ENCODE data around the gene PXDN.

DNA sequence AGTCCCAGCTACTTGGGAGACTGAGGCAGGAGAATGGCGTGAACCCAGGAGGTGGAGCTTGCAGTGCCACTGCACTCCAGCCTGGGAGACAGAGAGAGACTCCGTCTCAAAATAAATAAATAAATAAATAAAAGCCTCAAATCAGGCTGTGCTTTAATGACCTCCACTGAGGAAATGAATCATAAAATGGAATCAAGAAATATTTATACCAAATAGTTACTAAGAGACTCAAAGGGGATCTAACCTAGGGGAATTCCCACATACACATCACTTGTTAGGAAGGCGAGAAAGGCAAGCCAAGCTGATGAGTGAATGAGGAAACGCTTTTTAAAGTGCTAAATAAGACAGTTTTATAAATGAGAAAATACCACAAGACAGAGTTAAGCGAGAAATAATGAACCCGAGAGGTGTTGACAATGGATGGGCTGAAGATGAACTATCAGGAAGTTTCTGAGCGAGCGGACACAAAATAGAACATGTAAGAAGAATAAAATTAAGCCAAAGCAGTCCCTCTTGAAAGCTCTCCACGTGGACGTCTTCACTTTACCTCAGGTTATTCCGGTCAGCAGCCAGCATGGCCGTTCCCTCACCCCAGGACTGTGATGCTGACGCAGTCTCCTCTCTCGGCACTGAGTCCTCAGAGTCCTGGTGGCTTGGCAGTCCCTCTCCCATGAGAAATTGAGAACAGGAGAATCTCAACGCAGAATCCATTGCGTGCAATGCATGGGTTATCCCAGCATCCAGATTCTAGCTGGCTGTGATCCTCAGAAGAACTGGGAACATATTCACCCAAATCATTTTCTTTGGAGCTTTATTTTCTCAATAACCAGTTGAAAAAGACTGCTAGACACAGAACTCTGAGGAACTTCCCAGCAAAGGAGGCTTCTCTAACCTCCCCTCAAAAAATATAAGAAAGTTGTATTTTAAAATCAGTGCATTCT lies 22.3 kb downstream of the PXDN start:
- TF ChIP-seq CTCF (IDR thresholded peaks at IDR 0.05; ENCODE audit: extremely low read depth in 1 of 2, insufficient read depth in 1 of 2, low read depth in 1 of 2, low read length in 2 of 2) (no peak), POLR2A (IDR thresholded peaks at IDR 0.05; ENCODE audit: low read depth, low read length) (no peak), JUN (IDR thresholded peaks at IDR 0.05; ENCODE audit: borderline replicate concordance, insufficient read depth, insufficient read length, low read depth) (peak; percentile 77), EZH2 (IDR thresholded peaks at IDR 0.05; ENCODE audit: borderline replicate concordance, low read depth, low read length, severe bottlenecking) (no peak)
